ENCODE data around the gene TGIF2. TPM values are rescaled to one million over a fixed set of nuclear protein-coding genes. Genes with fewer than 3 reads are reported as not detected.

The TGIF2 gene
- total RNA-seq, 2 donors from 2014 or later, result 33.4 to 39.0 TPM

- DNase-seq, result peak; percentile 45
- H3K9me3 Mint-ChIP-seq, result no peaks in the 10 kb centered on the region
- Histone ChIP-seq H3K9ac (ENCODE audit: extremely low read depth, low read length, poor library complexity, severe bottlenecking) (no peak overlapping the region), H3K27me3 (ENCODE audit: control insufficient read depth, insufficient read depth, low read length, poor library complexity, severe bottlenecking) (no peaks in the 10 kb centered on the region), H3K36me3 (ENCODE audit: control insufficient read depth, insufficient read depth, low read length) (peaks cover 31% of the 10 kb centered on the region), H3K4me1 (ENCODE audit: control insufficient read depth, insufficient read depth, low read length) (no peaks in the 10 kb centered on the region), H3K4me3 (ENCODE audit: low read length) (no peak overlapping the region), H3K9me3 (ENCODE audit: control insufficient read depth, low read length) (no peaks in the 10 kb centered on the region), H3K27ac (ENCODE audit: low read depth, low read length) (peak overlapping the region; percentile 47)
- peaks cover 26% of the 10 kb centered on the region for H3K36me3 Mint-ChIP-seq (ENCODE audit: low read depth)
- H3K4me3 Mint-ChIP-seq, result no peak overlapping the region
- peak overlapping the region; percentile 13 for H3K27ac Mint-ChIP-seq
- H3K4me1 Mint-ChIP-seq, result no peaks in the 10 kb centered on the region
- WGBS, 2 experiments (ENCODE audit: insufficient coverage in 1 of 2, insufficient read length in 1 of 2), result 91% methylated on average over 7 to 16 of the region's 16 CpGs
- TF ChIP-seq CTCF (conservative IDR thresholded peaks at IDR 0.05), result no peak
- no peaks in the 10 kb centered on the region for H3K27me3 Mint-ChIP-seq (ENCODE audit: insufficient read depth)
These were observed 23.2 kb upstream of the TGIF2 start for GRCh38 chr20:36549942-36550789.

- Mint-ChIP-seq H3K36me3 (ENCODE audit: low read depth) (peaks cover 23% of the 10 kb centered on the region), H3K4me3 (no peak overlapping the region), H3K27me3 (ENCODE audit: insufficient read depth) (no peaks in the 10 kb centered on the region), H3K4me1 (no peaks in the 10 kb centered on the region), H3K9me3 (no peaks in the 10 kb centered on the region), H3K27ac (peak overlapping the region; percentile 8)
- Histone ChIP-seq H3K36me3 (ENCODE audit: control insufficient read depth, insufficient read depth, low read length) (peaks cover 29% of the 10 kb centered on the region), H3K4me1 (ENCODE audit: control insufficient read depth, insufficient read depth, low read length) (no peaks in the 10 kb centered on the region), H3K27ac (ENCODE audit: low read depth, low read length) (peak overlapping the region; percentile 47), H3K27me3 (ENCODE audit: control insufficient read depth, insufficient read depth, low read length, poor library complexity, severe bottlenecking) (no peaks in the 10 kb centered on the region), H3K9me3 (ENCODE audit: control insufficient read depth, low read length) (no peaks in the 10 kb centered on the region), H3K9ac (ENCODE audit: extremely low read depth, low read length, poor library complexity, severe bottlenecking) (no peak overlapping the region), H3K4me3 (ENCODE audit: low read length) (no peak overlapping the region)
- 76 to 89% methylated on average over 9 to 15 of the region's 15 CpGs for WGBS, 2 experiments (ENCODE audit: insufficient coverage in 1 of 2, insufficient read length in 1 of 2)
- no peak for TF ChIP-seq CTCF (conservative IDR thresholded peaks at IDR 0.05)
- peak; percentile 50 for DNase-seq
These were observed 22.6 kb upstream of the TGIF2 start for GRCh38 chr20:36550790-36551299.

- H3K36me3 Mint-ChIP-seq (ENCODE audit: low read depth), result peaks cover 8% of the 10 kb centered on the region
- Histone ChIP-seq H3K9me3 (ENCODE audit: control insufficient read depth, low read length) (no peaks in the 10 kb centered on the region), H3K27me3 (ENCODE audit: control insufficient read depth, insufficient read depth, low read length, poor library complexity, severe bottlenecking) (no peaks in the 10 kb centered on the region), H3K27ac (ENCODE audit: low read depth, low read length) (no peak overlapping the region), H3K4me1 (ENCODE audit: control insufficient read depth, insufficient read depth, low read length) (no peaks in the 10 kb centered on the region), H3K9ac (ENCODE audit: extremely low read depth, low read length, poor library complexity, severe bottlenecking) (no peak overlapping the region), H3K4me3 (ENCODE audit: low read length) (no peak overlapping the region), H3K36me3 (ENCODE audit: control insufficient read depth, insufficient read depth, low read length) (no peaks in the 10 kb centered on the region)
- no peak for DNase-seq
- H3K27me3 Mint-ChIP-seq (ENCODE audit: insufficient read depth), result no peaks in the 10 kb centered on the region
- H3K27ac Mint-ChIP-seq, result no peak overlapping the region
- H3K4me3 Mint-ChIP-seq, result no peak overlapping the region
- no peaks in the 10 kb centered on the region for H3K9me3 Mint-ChIP-seq
- peaks cover 3% of the 10 kb centered on the region for H3K4me1 Mint-ChIP-seq
- TF ChIP-seq CTCF (conservative IDR thresholded peaks at IDR 0.05), result no peak
- 81 to 90% methylated on average over 2 of the region's 2 CpGs for WGBS, 2 experiments (ENCODE audit: insufficient coverage in 1 of 2, insufficient read length in 1 of 2)
These were observed 18.1 kb upstream of the TGIF2 start for GRCh38 chr20:36555248-36555647.

All from endodermal cell (in vitro differentiated cells).